KMS-11 (cell line): Measurements from ENCODE around the gene AXIN1.

ENCODE experiments used
- H2AFZ ChIP-seq: fragments of 200-600 bp; sonication (generic); 2 replicates; pipeline ENCODE4 v1.6.1; 2016; ENCODE audit warnings: antibody characterized with exemption, mixed run types, low read depth
- H3K27ac ChIP-seq: fragments of 200-600 bp; sonication (generic); 2 replicates; pipeline ENCODE4 v1.6.1; 2016; ENCODE audit warnings: mild to moderate bottlenecking, mixed run types
- H3K27me3 ChIP-seq: fragments of 200-600 bp; sonication (generic); 2 replicates; pipeline ENCODE4 v1.6.1; 2017; ENCODE audit warnings: mild to moderate bottlenecking, low read depth, mixed run types, moderate library complexity; ENCODE audit not compliant: insufficient read depth
- H3K36me3 ChIP-seq: fragments of 200-600 bp; sonication (generic); 2 replicates; pipeline ENCODE4 v1.6.1; 2017; ENCODE audit warnings: mild to moderate bottlenecking, mixed run types; ENCODE audit not compliant: insufficient read depth
- H3K4me1 ChIP-seq: fragments of 200-600 bp; sonication (generic); 2 replicates; pipeline ENCODE4 v1.6.1; 2016; ENCODE audit warnings: mild to moderate bottlenecking, low read depth, mixed run types; ENCODE audit not compliant: poor library complexity, severe bottlenecking
- H3K4me2 ChIP-seq: fragments of 200-600 bp; sonication (generic); 2 replicates; pipeline ENCODE4 v1.7.0; 2016; ENCODE audit warnings: mild to moderate bottlenecking, mixed run types
- H3K4me3 ChIP-seq: fragments of 200-600 bp; sonication (generic); IDR thresholded peaks from 2 replicates; pipeline ENCODE4 v1.6.1; 2017; ENCODE audit warnings: low read depth, low read length, mixed read lengths; ENCODE audit not compliant: insufficient read depth
- H3K79me2 ChIP-seq: fragments of 200-600 bp; sonication (generic); 2 replicates; pipeline ENCODE4 v1.6.1; 2016; ENCODE audit warnings: low read depth, mixed run types; ENCODE audit not compliant: insufficient read depth
- H3K9ac ChIP-seq: fragments of 200-600 bp; sonication (generic); 2 replicates; pipeline ENCODE4 v1.6.1; 2016; ENCODE audit warnings: mild to moderate bottlenecking, mixed run types
- H4K20me1 ChIP-seq: fragments of 200-600 bp; sonication (generic); 2 replicates; pipeline ENCODE4 v1.6.1; 2016; ENCODE audit warnings: mild to moderate bottlenecking, mixed run types; ENCODE audit not compliant: insufficient read depth
- TF ChIP-seq, protein P1 (sequence below): fragments of 200-600 bp; sonication (generic); conservative IDR thresholded peaks from 2 replicates; pipeline ENCODE4 v1.6.1; 2017; ENCODE audit warnings: low read depth, mild to moderate bottlenecking, antibody characterized with exemption, low read length, moderate library complexity, mixed read lengths

AXIN1 gene

GRCh38 chr16:340370-341091 lies 12.0 kb downstream of the AXIN1 start:
- H4K20me1 ChIP-seq: no peaks in the 10 kb centered on the region
- H2AFZ ChIP-seq: no peak overlapping the region
- H3K36me3 ChIP-seq: no peaks in the 10 kb centered on the region
- no peaks in the 10 kb centered on the region for H3K27me3 ChIP-seq
- peaks cover 79% of the 10 kb centered on the region for H3K79me2 ChIP-seq
- no peak overlapping the region for H3K9ac ChIP-seq
- TF ChIP-seq, protein P1, sequence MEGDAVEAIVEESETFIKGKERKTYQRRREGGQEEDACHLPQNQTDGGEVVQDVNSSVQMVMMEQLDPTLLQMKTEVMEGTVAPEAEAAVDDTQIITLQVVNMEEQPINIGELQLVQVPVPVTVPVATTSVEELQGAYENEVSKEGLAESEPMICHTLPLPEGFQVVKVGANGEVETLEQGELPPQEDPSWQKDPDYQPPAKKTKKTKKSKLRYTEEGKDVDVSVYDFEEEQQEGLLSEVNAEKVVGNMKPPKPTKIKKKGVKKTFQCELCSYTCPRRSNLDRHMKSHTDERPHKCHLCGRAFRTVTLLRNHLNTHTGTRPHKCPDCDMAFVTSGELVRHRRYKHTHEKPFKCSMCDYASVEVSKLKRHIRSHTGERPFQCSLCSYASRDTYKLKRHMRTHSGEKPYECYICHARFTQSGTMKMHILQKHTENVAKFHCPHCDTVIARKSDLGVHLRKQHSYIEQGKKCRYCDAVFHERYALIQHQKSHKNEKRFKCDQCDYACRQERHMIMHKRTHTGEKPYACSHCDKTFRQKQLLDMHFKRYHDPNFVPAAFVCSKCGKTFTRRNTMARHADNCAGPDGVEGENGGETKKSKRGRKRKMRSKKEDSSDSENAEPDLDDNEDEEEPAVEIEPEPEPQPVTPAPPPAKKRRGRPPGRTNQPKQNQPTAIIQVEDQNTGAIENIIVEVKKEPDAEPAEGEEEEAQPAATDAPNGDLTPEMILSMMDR: no peak
- no peak overlapping the region for H3K4me3 ChIP-seq
- H3K4me2 ChIP-seq: no peak overlapping the region
- H3K27ac ChIP-seq: no peak overlapping the region
- H3K4me1 ChIP-seq: no peaks in the 10 kb centered on the region

DNA sequence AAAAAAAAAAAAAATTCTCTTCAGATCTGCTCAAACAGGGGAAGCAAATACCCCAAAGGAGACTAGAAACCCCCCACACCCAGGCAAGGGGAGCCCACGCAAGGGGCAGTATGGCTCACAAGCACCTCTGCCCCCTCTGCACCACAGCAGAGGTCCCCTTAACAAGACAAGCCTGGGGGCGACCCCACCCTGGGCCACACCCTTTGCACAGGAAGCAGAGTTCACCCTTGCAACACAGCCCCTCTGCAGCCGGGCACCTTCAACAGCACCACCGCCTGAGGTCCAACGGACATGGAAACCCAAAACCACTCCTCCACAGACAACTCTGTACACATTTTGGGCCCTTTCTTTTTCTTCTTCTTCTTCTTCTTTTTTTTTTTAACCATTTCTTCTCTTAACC lies 12.8 kb downstream of the AXIN1 start:
- no peaks in the 10 kb centered on the region for H4K20me1 ChIP-seq
- H3K9ac ChIP-seq: no peak overlapping the region
- TF ChIP-seq, protein P1: no peak
- no peaks in the 10 kb centered on the region for H3K27me3 ChIP-seq
- no peak overlapping the region for H3K4me3 ChIP-seq
- H3K79me2 ChIP-seq: peaks cover 79% of the 10 kb centered on the region
- H3K4me2 ChIP-seq: no peak overlapping the region
- H2AFZ ChIP-seq: no peak overlapping the region
- no peak overlapping the region for H3K27ac ChIP-seq
- no peaks in the 10 kb centered on the region for H3K36me3 ChIP-seq
- no peaks in the 10 kb centered on the region for H3K4me1 ChIP-seq

DNA sequence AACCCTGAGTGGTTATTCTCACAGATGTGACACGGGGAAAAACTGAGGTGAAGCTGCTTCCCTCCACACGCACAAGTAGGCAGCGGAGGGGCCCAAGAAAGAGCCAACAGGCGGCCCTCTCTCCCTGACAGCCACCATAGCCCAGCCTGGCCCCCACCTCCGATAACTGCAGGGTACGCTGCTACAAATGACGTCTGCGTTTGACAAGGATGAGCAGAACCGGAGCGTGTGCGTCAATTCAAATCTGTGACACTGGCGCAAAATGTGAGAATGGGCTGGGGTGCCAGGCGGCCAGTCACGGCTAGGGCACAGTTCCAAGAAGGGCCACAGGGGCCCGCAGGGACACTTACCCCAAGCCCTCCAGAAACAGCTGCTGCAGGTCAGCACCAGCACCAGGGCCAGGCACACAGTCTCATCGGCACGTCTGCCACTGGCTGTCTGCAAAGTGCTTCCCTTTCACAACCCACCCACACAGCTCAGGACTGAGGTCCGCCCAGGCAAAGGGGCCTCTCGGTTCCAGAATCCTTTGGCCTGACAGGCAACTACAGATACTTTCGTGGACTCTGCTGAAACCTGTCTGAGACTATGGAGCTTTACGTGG lies 14.4 kb downstream of the AXIN1 start:
- no peak overlapping the region for H3K4me2 ChIP-seq
- no peaks in the 10 kb centered on the region for H3K4me1 ChIP-seq
- H2AFZ ChIP-seq: no peak overlapping the region
- no peak overlapping the region for H3K27ac ChIP-seq
- H3K79me2 ChIP-seq: peaks cover 84% of the 10 kb centered on the region
- H3K9ac ChIP-seq: no peak overlapping the region
- no peak overlapping the region for H3K4me3 ChIP-seq
- TF ChIP-seq, protein P1: no peak
- no peaks in the 10 kb centered on the region for H3K27me3 ChIP-seq
- no peaks in the 10 kb centered on the region for H3K36me3 ChIP-seq
- no peaks in the 10 kb centered on the region for H4K20me1 ChIP-seq

DNA sequence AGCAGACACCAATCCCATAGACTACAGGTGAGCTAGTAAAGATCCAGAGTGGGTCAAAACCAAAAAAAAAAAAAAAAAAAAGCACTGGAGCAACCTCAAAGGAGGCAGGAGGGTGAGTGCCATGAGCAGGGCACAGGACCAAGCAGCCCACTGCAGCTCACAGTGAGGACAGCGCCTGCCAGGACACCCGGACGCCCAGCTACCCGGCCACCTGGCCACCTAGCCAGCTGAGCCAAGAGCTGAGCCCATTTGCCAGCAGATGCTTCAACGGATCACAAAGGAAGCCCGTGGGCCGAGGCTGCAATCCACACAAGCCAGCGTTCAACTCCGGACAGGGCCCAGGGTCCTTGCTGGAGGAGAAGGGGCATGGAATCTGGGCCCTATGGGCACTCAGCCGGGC lies 15.1 kb downstream of the AXIN1 start:
- TF ChIP-seq, protein P1: no peak
- no peaks in the 10 kb centered on the region for H3K27me3 ChIP-seq
- H4K20me1 ChIP-seq: no peaks in the 10 kb centered on the region
- H3K36me3 ChIP-seq: no peaks in the 10 kb centered on the region
- no peak overlapping the region for H3K4me2 ChIP-seq
- H3K27ac ChIP-seq: no peak overlapping the region
- H3K79me2 ChIP-seq: peaks cover 82% of the 10 kb centered on the region
- no peak overlapping the region for H2AFZ ChIP-seq
- no peak overlapping the region for H3K9ac ChIP-seq
- H3K4me1 ChIP-seq: no peaks in the 10 kb centered on the region
- H3K4me3 ChIP-seq: no peak overlapping the region
